Raji (cell line): ENCODE results near the gene WDR44.

ENCODE experiments used
- POLR2A ChIP-seq: IDR thresholded peaks from 2 replicates; pipeline ENCODE4 v1.6.1; 2011; ENCODE audit warnings: low read depth, low read length, control low read depth; ENCODE audit not compliant: insufficient read depth

WDR44 gene

GRCh38 chrX:118420462-118420861 is 74.6 kb downstream of the WDR44 start:
- no peak for TF ChIP-seq POLR2A

GRCh38 chrX:118423558-118423957 is 77.7 kb downstream of the WDR44 start:
- TF ChIP-seq POLR2A = no peak

GRCh38 chrX:118432799-118433198 is 86.9 kb downstream of the WDR44 start:
- TF ChIP-seq POLR2A = no peak

- TF ChIP-seq POLR2A = no peak
Measured at GRCh38 chrX:118437283-118437682, 91.4 kb downstream of the WDR44 start.

GRCh38 chrX:118448273-118448783 is 102.4 kb downstream of the WDR44 start:
- no peak for TF ChIP-seq POLR2A

GRCh38 chrX:118455013-118455412 is 109.1 kb downstream of the WDR44 start:
- TF ChIP-seq POLR2A = no peak

GRCh38 chrX:118459494-118459893 is 113.6 kb downstream of the WDR44 start:
- TF ChIP-seq POLR2A = no peak

GRCh38 chrX:118464501-118464900 is 118.6 kb downstream of the WDR44 start:
- TF ChIP-seq POLR2A = no peak

GRCh38 chrX:118468122-118468521 is 122.2 kb downstream of the WDR44 start:
- TF ChIP-seq POLR2A = no peak

- no peak for TF ChIP-seq POLR2A
Measured at GRCh38 chrX:118474586-118474985, 128.7 kb downstream of the WDR44 start.

GRCh38 chrX:118475903-118476302 is 130.0 kb downstream of the WDR44 start:
- TF ChIP-seq POLR2A = no peak

- no peak for TF ChIP-seq POLR2A
Measured at GRCh38 chrX:118480172-118480571, 134.3 kb downstream of the WDR44 start.

- no peak for TF ChIP-seq POLR2A
Measured at GRCh38 chrX:118484216-118484903, 138.5 kb downstream of the WDR44 start.

GRCh38 chrX:118493016-118493415 is 147.1 kb downstream of the WDR44 start:
- no peak for TF ChIP-seq POLR2A

GRCh38 chrX:118493653-118494297 is 147.9 kb downstream of the WDR44 start:
- no peak for TF ChIP-seq POLR2A

- TF ChIP-seq POLR2A = peak; percentile 56
Measured at GRCh38 chrX:118495061-118495921, 149.4 kb downstream of the WDR44 start, which contains the start of gene DOCK11. TSS of gene DOCK11 (plus strand) at chrX:118495815. CDS start at chrX:118495972, 157 bp downstream.
